H1 (cell line): ENCODE data around the gene HSH2D. TPM values are rescaled to one million over a fixed set of nuclear protein-coding genes. Genes with fewer than 3 reads are reported as not detected.

Source experiments
- CTCF ChIA-PET: fragments of 300-600 bp; sonication (Branson Sonifier 250); formaldehyde crosslinking; loops from one replicate; lab custom pipeline; 2021; ENCODE audit not compliant: partially characterized antibody; lab: Charles Lee
- POLR2A ChIA-PET: fragments of 300-600 bp; sonication (Branson Sonifier 250); formaldehyde crosslinking; loops from one replicate; lab custom pipeline; 2021; ENCODE audit warnings: inconsistent platforms; ENCODE audit not compliant: partially characterized antibody; lab: Charles Lee
- DNase-seq, 2 experiments: peaks; one replicate each; pipeline versions ENCODE4 v3.0.0 to v3.0.0-alpha.2; 2010 to 2022; ENCODE audit warnings: low spot score in 2 of 2, low read depth in 1 of 2, mixed read lengths in 1 of 2
- FAIRE-seq: peaks from 2 replicates; lab custom pipeline; 2011; peaks lifted over from hg19 to GRCh38; lab: Jason Lieb, UNC
- H2AFZ ChIP-seq: 2 replicates; pipeline ENCODE4 v1.8.1; 2012; ENCODE audit warnings: low read length, inconsistent platforms
- H2AK5ac ChIP-seq: 2 replicates; pipeline ENCODE4 v1.6.1; 2013; ENCODE audit warnings: low read depth, low read length
- H2BK120ac ChIP-seq: replicated peaks from 2 replicates; pipeline ENCODE3; 2013; ENCODE audit warnings: low read depth, low read length, inconsistent platforms
- H2BK12ac ChIP-seq: 2 replicates; pipeline ENCODE4 v1.6.1; 2013; ENCODE audit warnings: low read depth, low read length
- H2BK15ac ChIP-seq: 2 replicates; pipeline ENCODE4 v1.6.1; 2013; ENCODE audit warnings: low read length
- H2BK20ac ChIP-seq: 2 replicates; pipeline ENCODE4 v1.6.1; 2013; ENCODE audit warnings: low read length
- H2BK5ac ChIP-seq: 2 replicates; pipeline ENCODE4 v1.6.1; 2013; ENCODE audit warnings: low read depth, low read length
- H3K14ac ChIP-seq: 2 replicates; pipeline ENCODE4 v1.6.1; 2013; ENCODE audit warnings: inconsistent platforms; ENCODE audit not compliant: insufficient read length
- H3K18ac ChIP-seq: 2 replicates; pipeline ENCODE4 v1.6.1; 2013; ENCODE audit warnings: low read length; ENCODE audit errors: extremely low read depth
- H3K23ac ChIP-seq: 2 replicates; pipeline ENCODE4 v1.6.1; 2013; ENCODE audit warnings: inconsistent platforms; ENCODE audit not compliant: insufficient read length
- H3K23me2 ChIP-seq: 2 replicates; pipeline ENCODE4 v1.6.1; 2013; ENCODE audit warnings: low read depth, low read length
- H3K27ac ChIP-seq: 2 replicates; pipeline ENCODE4 v1.6.1; 2011; ENCODE audit warnings: low read depth, low read length, inconsistent platforms
- H3K27me3 ChIP-seq, 4 experiments: replicated peaks in 1 of 4; 1 replicate in 1 of 4; 2 replicates in 3 of 4; pipeline versions ENCODE4 v1.6.1 to v1.8.1; 2011 to 2013; ENCODE audit warnings: low read length in 3 of 4, mild to moderate bottlenecking in 3 of 4, inconsistent platforms in 2 of 4, mixed read lengths in 2 of 4, moderate library complexity in 1 of 4; ENCODE audit not compliant: control insufficient read depth in 3 of 4, insufficient read depth in 3 of 4; ENCODE audit errors: extremely low read depth in 1 of 4
- H3K36me3 ChIP-seq, 4 experiments: 2 replicates each; pipeline versions ENCODE4 v1.6.1 to v1.8.1; 2011 to 2013; ENCODE audit warnings: mild to moderate bottlenecking in 4 of 4, low read length in 3 of 4, moderate library complexity in 2 of 4, control low read depth in 1 of 4, inconsistent platforms in 1 of 4; ENCODE audit not compliant: insufficient read depth in 4 of 4, control insufficient read depth in 2 of 4
- H3K4ac ChIP-seq: replicated peaks from 2 replicates; pipeline ENCODE3; 2013; ENCODE audit warnings: low read length, low read depth, mixed read lengths, inconsistent platforms; ENCODE audit not compliant: insufficient read length
- H3K4me1 ChIP-seq, 4 experiments: replicated peaks in 1 of 4; 1 replicate in 1 of 4; 2 replicates in 3 of 4; pipeline versions ENCODE4 v1.6.1 to v1.8.1; 2011 to 2013; ENCODE audit warnings: low read length in 3 of 4, inconsistent platforms in 2 of 4, mixed read lengths in 1 of 4; ENCODE audit not compliant: insufficient read depth in 4 of 4, control insufficient read depth in 3 of 4
- H3K4me2 ChIP-seq, 2 experiments: 2 replicates each; pipeline versions ENCODE4 v1.6.1 to v1.8.1; 2011 to 2013; ENCODE audit warnings: low read depth in 2 of 2, low read length in 2 of 2, control low read depth in 1 of 2, inconsistent platforms in 1 of 2, mild to moderate bottlenecking in 1 of 2; ENCODE audit not compliant: insufficient read depth in 1 of 2
- H3K4me3 ChIP-seq, 4 experiments: fragments of 200-600, 300-600 bp in 1 of 4; sonication (generic), shearing (Covaris generic), sonication (Bioruptor Twin) in 1 of 4; 2 replicates each; pipeline versions ENCODE4 v1.5.1 to v1.8.1; 2011 to 2016; ENCODE audit warnings: low read length in 4 of 4, low read depth in 3 of 4, control low read depth in 2 of 4, inconsistent platforms in 2 of 4, mild to moderate bottlenecking in 2 of 4, mixed read lengths in 1 of 4, moderate library complexity in 1 of 4; ENCODE audit not compliant: insufficient read depth in 2 of 4; ENCODE audit errors: extremely low read depth in 1 of 4
- H3K56ac ChIP-seq: replicated peaks from 2 replicates; pipeline ENCODE3; 2013; ENCODE audit warnings: low read depth, mild to moderate bottlenecking, mixed read lengths, low read length, inconsistent platforms; ENCODE audit not compliant: insufficient read length
- H3K79me1 ChIP-seq: 2 replicates; pipeline ENCODE4 v1.6.1; 2013; ENCODE audit warnings: low read depth, low read length, control low read depth
- H3K79me2 ChIP-seq, 2 experiments: 2 replicates each; pipeline versions ENCODE4 v1.6.1 to v1.8.1; 2012 to 2013; ENCODE audit warnings: low read length in 2 of 2, mild to moderate bottlenecking in 2 of 2, inconsistent platforms in 1 of 2; ENCODE audit not compliant: insufficient read depth in 2 of 2, control insufficient read depth in 1 of 2
- H3K9ac ChIP-seq, 4 experiments: replicated peaks in 1 of 4; 1 replicate in 1 of 4; 2 replicates in 3 of 4; pipeline versions ENCODE4 v1.6.1 to v1.8.1; 2011 to 2013; ENCODE audit warnings: low read depth in 3 of 4, low read length in 3 of 4, control low read depth in 2 of 4, mild to moderate bottlenecking in 2 of 4, moderate library complexity in 2 of 4, inconsistent platforms in 1 of 4; ENCODE audit errors: extremely low read depth in 1 of 4
- H3K9me3 ChIP-seq, 2 experiments: 2 replicates each; pipeline versions ENCODE4 v1.6.1 to v1.8.1; 2012 to 2013; ENCODE audit warnings: mild to moderate bottlenecking in 2 of 2, moderate library complexity in 2 of 2, control low read depth in 1 of 2, inconsistent platforms in 1 of 2, low read depth in 1 of 2, low read length in 1 of 2, mixed read lengths in 1 of 2; ENCODE audit not compliant: insufficient read depth in 2 of 2
- H4K20me1 ChIP-seq, 2 experiments: replicated peaks in 1 of 2; 2 replicates each; pipeline versions ENCODE3 to v1.8.1; 2011 to 2013; ENCODE audit warnings: inconsistent platforms in 2 of 2, low read length in 2 of 2, mild to moderate bottlenecking in 1 of 2; ENCODE audit not compliant: insufficient read depth in 2 of 2, control insufficient read depth in 1 of 2
- H4K5ac ChIP-seq: 2 replicates; pipeline ENCODE4 v1.6.1; 2013; ENCODE audit warnings: low read length, low read depth, mixed read lengths, inconsistent platforms; ENCODE audit not compliant: insufficient read length
- H4K8ac ChIP-seq: 2 replicates; pipeline ENCODE4 v1.8.0; 2013; ENCODE audit warnings: mild to moderate bottlenecking, moderate library complexity, low read length, inconsistent platforms; ENCODE audit not compliant: insufficient read depth; ENCODE audit errors: extremely low read depth
- H4K91ac ChIP-seq: replicated peaks from 2 replicates; pipeline ENCODE3; 2013; ENCODE audit warnings: low read length, mixed read lengths, inconsistent platforms; ENCODE audit not compliant: insufficient read length
- ASH2L ChIP-seq: fragments of 200-600, 300-600 bp; sonication (generic); IDR thresholded peaks from one replicate; pipeline ENCODE4 v1.7.1; 2017; ENCODE audit warnings: low read length
- EGR1 ChIP-seq: IDR thresholded peaks from 2 replicates; pipeline ENCODE4 v1.6.1; 2011; ENCODE audit warnings: low read depth, low read length, borderline replicate concordance
- TBP ChIP-seq: IDR thresholded peaks from 2 replicates; pipeline ENCODE4 v1.6.1; 2011; ENCODE audit warnings: low read depth, low read length, improper control_type of control experiment
- WGBS, 2 experiments: shearing (Covaris generic) in 1 of 2; methylation state at CpG; one replicate each; pipeline versions ENCODE4 v1.1.6 to v1.1.7; 2013 to 2015; ENCODE audit warnings: low lambda C conversion rate in 2 of 2, mixed read lengths in 2 of 2, inconsistent platforms in 1 of 2, low coverage in 1 of 2, missing lambda C conversion rate in 1 of 2; ENCODE audit not compliant: insufficient replicate concordance in 2 of 2, insufficient coverage in 1 of 2, insufficient read length in 1 of 2; ENCODE audit errors: extremely low coverage in 1 of 2, missing lambda C conversion rate in 1 of 2; 5-methylcytosine and 5-hydroxymethylcytosine counted together
- polyA plus RNA-seq, 7 experiments: library from polyadenylated mRNA; depleted of rRNA in 3 of 7; stranded (reverse) in 5 of 7; unstranded in 2 of 7; fragments of >200 nt in 5 of 7; fragments of 200-250 nt in 2 of 7; gene quantifications; 1 replicate in 5 of 7; 2 replicates in 1 of 7; 4 replicates in 1 of 7; pipeline versions ENCODE4 v1.2.1 to v1.2.3, GENCODE V29; 2011 to 2013; ENCODE audit warnings: missing spikeins in 2 of 7, mixed read lengths in 2 of 7
- total RNA-seq: library from RNA; stranded (reverse); fragmentation: NEBNext Ultra II Directional; extraction: Animal tissue kit (Norgen Biotek cat#: 25700); gene quantifications from 2 replicates; pipeline ENCODE4 v1.2.1, GENCODE V29; 2021

The HSH2D gene
- total and polyA plus RNA-seq, 2 of the 8 experiments (the other 6 are each of a cell fraction or from before 2014, with no cell fraction given): 0.67 to 1.6 TPM

GRCh38 chr19:16131648-16132047 lies 11.8 kb upstream of the HSH2D start:
- Histone ChIP-seq H3K36me3 (peaks cover 20 to 61% (median 51%) of the 10 kb centered on the region in 4 experiments; a peak in 7 of 8 replicates), H3K27me3 (no peaks in the 10 kb centered on the region)
- 91 to 100% methylated on average over 1 to 3 of the region's 3 CpGs for WGBS, 2 experiments

More at GRCh38 chr19:16131648-16132047, 11.8 kb upstream of the HSH2D start:
- no peak overlapping the region for H2AFZ ChIP-seq
- H3K4ac ChIP-seq: no peak overlapping the region
- no peak overlapping the region for H3K18ac ChIP-seq
- no peak overlapping the region for H3K14ac ChIP-seq
- no peak overlapping the region for H2BK120ac ChIP-seq
- H2AK5ac ChIP-seq: no peak overlapping the region
- H3K4me3 ChIP-seq: no peak overlapping the region
- TF ChIP-seq ASH2L: no peak
- no peak for TF ChIP-seq EGR1
- no peak for TF ChIP-seq TBP
- H3K23me2 ChIP-seq: peaks cover 10% of the 10 kb centered on the region; the same call in 1 of the 2 replicates
- no peak overlapping the region for H2BK5ac ChIP-seq
- peak overlapping the region; percentile 43 for H3K56ac ChIP-seq
- H3K23ac ChIP-seq: no peak overlapping the region
- DNase-seq (no peak), FAIRE-seq (no peak)
- peaks cover 2 to 12% of the 10 kb centered on the region in 2 experiments for H4K20me1 ChIP-seq
- H2BK12ac ChIP-seq: no peak overlapping the region
- no peak overlapping the region for H4K5ac ChIP-seq
- H3K4me1 ChIP-seq: peaks cover 0 to 2% (median 0%) of the 10 kb centered on the region in 4 experiments; a peak in 1 of 7 replicates
- H4K91ac ChIP-seq: no peak overlapping the region
- H4K8ac ChIP-seq: no peak overlapping the region
- no peak overlapping the region for H3K9ac ChIP-seq
- CTCF ChIA-PET: no interaction called here
- H3K27ac ChIP-seq: no peak overlapping the region
- H3K79me2 ChIP-seq: no peaks in the 10 kb centered on the region
- no peak overlapping the region for H2BK15ac ChIP-seq
- no peaks in the 10 kb centered on the region for H3K79me1 ChIP-seq
- no peak overlapping the region for H2BK20ac ChIP-seq
- POLR2A ChIA-PET: interaction anchor here (0.9 kb wide), 1 partner anchor 17 kb away, joined by 3 read pairs; no protein-coding TSS in a partner anchor
- no peaks in the 10 kb centered on the region for H3K9me3 ChIP-seq
- no peak overlapping the region for H3K4me2 ChIP-seq
